Cardiac muscle cell (in vitro differentiated cells and primary cell): ENCODE results near the gene RIPK4. TPM values are rescaled to one million over a fixed set of nuclear protein-coding genes. Genes with fewer than 3 reads are reported as not detected.
A peak's percentile ranks its signal among the peaks of the same experiment; 100 is the strongest.

Experiments used
- DNase-seq, 2 donors: peaks; one replicate each; pipeline versions ENCODE4 v3.0.0 to v3.0.0-alpha.2; 2010 to 2017; ENCODE audit warnings: low read depth in 1 of 2, low spot score in 1 of 2
- H3K27ac ChIP-seq: fragments of 200-600 bp; sonication (generic); 2 replicates; pipeline ENCODE4 v1.5.1; 2016
- H3K27me3 ChIP-seq: fragments of 200-600 bp; sonication (generic); 2 replicates; pipeline ENCODE4 v1.6.0; 2016; ENCODE audit warnings: control low read depth
- H3K36me3 ChIP-seq: fragments of 200-600 bp; sonication (generic); 2 replicates; pipeline ENCODE4 v1.5.1; 2016; ENCODE audit warnings: control low read depth
- H3K4me1 ChIP-seq: fragments of 200-600 bp; sonication (generic); 2 replicates; pipeline ENCODE4 v1.8.1; 2017; ENCODE audit warnings: low read depth, mild to moderate bottlenecking, mixed run types
- H3K4me3 ChIP-seq: fragments of 200-600 bp; sonication (generic); 2 replicates; pipeline ENCODE4 v1.5.1; 2016; ENCODE audit warnings: mild to moderate bottlenecking
- H3K9me3 ChIP-seq: fragments of 200-600 bp; sonication (generic); 2 replicates; pipeline ENCODE4 v1.5.1; 2017; ENCODE audit warnings: low read depth, mild to moderate bottlenecking, control low read depth
- CTCF ChIP-seq: IDR thresholded peaks from 2 replicates; pipeline ENCODE4 v1.5.1; 2012; ENCODE audit warnings: low read depth, mild to moderate bottlenecking, low read length
- polyA plus RNA-seq: library from polyadenylated mRNA; unstranded; fragments of >200 nt; fragmentation: Nextera tagmentation; extraction: Ambion mirVana; gene quantifications from 2 replicates; pipeline ENCODE4 v1.2.1, GENCODE V29; 2016
- total RNA-seq: library from RNA; depleted of rRNA; stranded (reverse); fragments of >200 nt; gene quantifications from 2 replicates; pipeline ENCODE4 v1.2.3, GENCODE V29; 2016

Gene RIPK4
- total and polyA plus RNA-seq, 2 experiments from 2014 or later = 0.71 to 2.7 TPM

GRCh38 chr21:41712730-41713129 is 54.1 kb downstream of the RIPK4 start:
- no peak for DNase-seq
- Histone ChIP-seq H3K27ac (no peak overlapping the region), H3K27me3 (no peaks in the 10 kb centered on the region), H3K9me3 (no peaks in the 10 kb centered on the region), H3K4me1 (peaks cover 19% of the 10 kb centered on the region), H3K4me3 (no peak overlapping the region), H3K36me3 (no peaks in the 10 kb centered on the region)
- no peak for TF ChIP-seq CTCF

- H3K36me3 ChIP-seq = no peaks in the 10 kb centered on the region
- TF ChIP-seq CTCF = no peak
- no peaks in the 10 kb centered on the region for H3K9me3 ChIP-seq
- no peak overlapping the region for H3K27ac ChIP-seq
- DNase-seq = peak in 1 of 2 donors; percentile 38
- no peak overlapping the region for H3K4me3 ChIP-seq
- H3K4me1 ChIP-seq = peaks cover 19% of the 10 kb centered on the region
- H3K27me3 ChIP-seq = no peaks in the 10 kb centered on the region
Observed at GRCh38 chr21:41712201-41712600, 54.7 kb downstream of the RIPK4 start.

- DNase-seq = no peak
- no peaks in the 10 kb centered on the region for H3K27me3 ChIP-seq
- no peaks in the 10 kb centered on the region for H3K36me3 ChIP-seq
- no peak overlapping the region for H3K27ac ChIP-seq
- no peak for TF ChIP-seq CTCF
- no peaks in the 10 kb centered on the region for H3K9me3 ChIP-seq
- H3K4me3 ChIP-seq = no peak overlapping the region
- peaks cover 22% of the 10 kb centered on the region for H3K4me1 ChIP-seq
Observed at GRCh38 chr21:41711416-41712007, 55.3 kb downstream of the RIPK4 start.

- no peak overlapping the region for H3K4me3 ChIP-seq
- peaks cover 15% of the 10 kb centered on the region for H3K4me1 ChIP-seq
- no peaks in the 10 kb centered on the region for H3K27me3 ChIP-seq
- no peak overlapping the region for H3K27ac ChIP-seq
- peak in 1 of 2 donors; percentile 34 for DNase-seq
- H3K36me3 ChIP-seq = no peaks in the 10 kb centered on the region
- TF ChIP-seq CTCF = no peak
- H3K9me3 ChIP-seq = no peaks in the 10 kb centered on the region
Observed at GRCh38 chr21:41710823-41711160, 56.1 kb downstream of the RIPK4 start.

- no peaks in the 10 kb centered on the region for H3K36me3 ChIP-seq
- TF ChIP-seq CTCF = no peak
- H3K4me3 ChIP-seq = no peak overlapping the region
- peaks cover 11% of the 10 kb centered on the region for H3K4me1 ChIP-seq
- no peaks in the 10 kb centered on the region for H3K27me3 ChIP-seq
- H3K9me3 ChIP-seq = no peaks in the 10 kb centered on the region
- no peak overlapping the region for H3K27ac ChIP-seq
- no peak for DNase-seq
Observed at GRCh38 chr21:41709965-41710822, 56.7 kb downstream of the RIPK4 start.
